Measurements from ENCODE around the gene LRGUK.

DNA sequence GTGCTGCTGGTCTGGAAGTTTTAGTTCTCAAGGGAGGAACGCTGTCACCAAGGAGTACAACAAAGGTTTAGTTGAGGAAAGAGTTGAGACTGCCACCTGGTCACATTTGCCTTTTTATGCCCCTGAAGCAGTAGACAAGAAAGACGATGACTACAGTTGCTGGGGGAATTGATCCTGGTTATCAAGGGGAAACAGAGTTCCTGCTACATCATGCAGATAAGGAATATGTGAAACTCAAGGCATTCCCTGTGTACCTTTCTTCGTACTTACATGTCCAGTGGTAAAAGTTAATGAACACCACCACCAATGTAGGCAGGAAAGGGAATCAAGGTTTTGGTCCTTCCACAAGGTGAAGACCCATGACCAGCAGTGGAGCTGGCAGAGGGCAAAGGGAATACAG lies 157.8 kb downstream of the LRGUK start:
- TF ChIP-seq, protein P1, sequence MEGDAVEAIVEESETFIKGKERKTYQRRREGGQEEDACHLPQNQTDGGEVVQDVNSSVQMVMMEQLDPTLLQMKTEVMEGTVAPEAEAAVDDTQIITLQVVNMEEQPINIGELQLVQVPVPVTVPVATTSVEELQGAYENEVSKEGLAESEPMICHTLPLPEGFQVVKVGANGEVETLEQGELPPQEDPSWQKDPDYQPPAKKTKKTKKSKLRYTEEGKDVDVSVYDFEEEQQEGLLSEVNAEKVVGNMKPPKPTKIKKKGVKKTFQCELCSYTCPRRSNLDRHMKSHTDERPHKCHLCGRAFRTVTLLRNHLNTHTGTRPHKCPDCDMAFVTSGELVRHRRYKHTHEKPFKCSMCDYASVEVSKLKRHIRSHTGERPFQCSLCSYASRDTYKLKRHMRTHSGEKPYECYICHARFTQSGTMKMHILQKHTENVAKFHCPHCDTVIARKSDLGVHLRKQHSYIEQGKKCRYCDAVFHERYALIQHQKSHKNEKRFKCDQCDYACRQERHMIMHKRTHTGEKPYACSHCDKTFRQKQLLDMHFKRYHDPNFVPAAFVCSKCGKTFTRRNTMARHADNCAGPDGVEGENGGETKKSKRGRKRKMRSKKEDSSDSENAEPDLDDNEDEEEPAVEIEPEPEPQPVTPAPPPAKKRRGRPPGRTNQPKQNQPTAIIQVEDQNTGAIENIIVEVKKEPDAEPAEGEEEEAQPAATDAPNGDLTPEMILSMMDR (IDR thresholded peaks at IDR 0.05): no peak
- TF ChIP-seq POLR2A (IDR thresholded peaks at IDR 0.05): no peak

Measured in esophagus squamous epithelium (tissue), 4 donors.